NCI-H510A treated with DMSO at 0.1 percent for 48 hours (cell line): ENCODE data around the gene THRA.

ENCODE experiments used
- DNase-seq: peaks from one replicate; lab custom pipeline; 2025; lab: John Stamatoyannopoulos, UW

The THRA gene

GRCh38 chr17:40084477-40084876 lies 21.7 kb downstream of the THRA start:
- no peak for DNase-seq

- DNase-seq, result no peak
These were observed 23.6 kb downstream of the THRA start for GRCh38 chr17:40086150-40087044.

GRCh38 chr17:40087049-40087794 lies 24.5 kb downstream of the THRA start:
- no peak for DNase-seq

GRCh38 chr17:40087903-40088718 lies 25.3 kb downstream of the THRA start:
- DNase-seq, result no peak

GRCh38 chr17:40089077-40089895 lies 26.5 kb downstream of the THRA start:
- DNase-seq, result no peak

- no peak for DNase-seq
These were observed 27.7 kb downstream of the THRA start for GRCh38 chr17:40090237-40091119.

- DNase-seq, result peak; percentile 56
These were observed 29.1 kb downstream of the THRA start for GRCh38 chr17:40091691-40092397.

- DNase-seq, result no peak
These were observed 29.8 kb downstream of the THRA start for GRCh38 chr17:40092581-40092980.

GRCh38 chr17:40093005-40093579 lies 30.3 kb downstream of the THRA start:
- DNase-seq, result no peak

- DNase-seq, result no peak
These were observed 30.9 kb downstream of the THRA start for GRCh38 chr17:40093580-40094201.

GRCh38 chr17:40094874-40095273 lies 32.1 kb downstream of the THRA start:
- no peak for DNase-seq

- no peak for DNase-seq
These were observed 32.7 kb downstream of the THRA start for GRCh38 chr17:40095351-40095943.

- DNase-seq, result no peak
These were observed 33.4 kb downstream of the THRA start for GRCh38 chr17:40095944-40096791.

- DNase-seq, result no peak
These were observed 34.3 kb downstream of the THRA start for GRCh38 chr17:40097087-40097486.

- DNase-seq, result no peak
These were observed 35.4 kb downstream of the THRA start for GRCh38 chr17:40097931-40098845.

- peak; percentile 92 for DNase-seq
These were observed 36.3 kb downstream of the THRA start for GRCh38 chr17:40098846-40099618.
